ENCODE measurements around the gene N4BP2L2. TPM values are rescaled to one million over a fixed set of nuclear protein-coding genes. Genes with fewer than 3 reads are reported as not detected.

N4BP2L2 gene
- total and polyA plus RNA-seq, 2 of the 4 experiments (the other 2 are of a cell fraction), result 28.7 to 34.6 TPM

GRCh38 chr13:32476021-32476731 is 62.4 kb downstream of the N4BP2L2 start:
- no peaks in the 10 kb centered on the region; the same call in none of the 2 replicates for H3K36me3 ChIP-seq (ENCODE audit: control insufficient read depth, insufficient read depth, low read length)
- BruUV-seq (replicated peaks), result no TSS peak
- no peak overlapping the region for H3K4me2 ChIP-seq (ENCODE audit: low read depth, low read length)
- DNase-seq (no peak), ATAC-seq (ENCODE audit: low read depth) (no peak)
- H3K9ac ChIP-seq (ENCODE audit: low read depth, low read length), result no peak overlapping the region
- no CpG with 5 or more reads among the region's 2 CpGs for WGBS, 2 experiments (ENCODE audit: extremely low coverage in 2 of 2, insufficient read length in 1 of 2)
- no peak overlapping the region for H2AK9ac ChIP-seq (replicated peaks; ENCODE audit: low read depth, low read length, poor library complexity)
- no peaks in the 10 kb centered on the region for H3K9me1 ChIP-seq (ENCODE audit: insufficient read depth, low read length)
- no peaks in the 10 kb centered on the region for H4K20me1 ChIP-seq (ENCODE audit: insufficient read depth, low read length)
- H2BK15ac ChIP-seq (ENCODE audit: low read depth, low read length), result no peak overlapping the region
- no peak overlapping the region for H2BK20ac ChIP-seq (ENCODE audit: low read depth, low read length)
- H3K4me1 ChIP-seq (ENCODE audit: control insufficient read depth, insufficient read depth, low read length), result no peaks in the 10 kb centered on the region
- H3K79me1 ChIP-seq (ENCODE audit: low read depth in 1 of 2, low read length in 2 of 2), result no peaks in the 10 kb centered on the region
- no peak overlapping the region for H3K56ac ChIP-seq (ENCODE audit: extremely low read depth, insufficient read depth, low read length)
- no peak overlapping the region for H2AK5ac ChIP-seq (ENCODE audit: low read depth, low read length)
- no peak overlapping the region for H3K23ac ChIP-seq (ENCODE audit: low read depth, low read length)
- in situ Hi-C loops (cut with MboI; ENCODE audit: low sequenced_read_pairs), result no loop called here
- H4K8ac ChIP-seq (ENCODE audit: low read depth in 2 of 2, low read length in 2 of 2), result no peak overlapping the region
- H4K5ac ChIP-seq (ENCODE audit: low read depth, low read length), result no peak overlapping the region
- no peaks in the 10 kb centered on the region for H3K9me3 ChIP-seq (ENCODE audit: control insufficient read depth, insufficient read depth, low read length)
- no peak overlapping the region for H3K14ac ChIP-seq (replicated peaks; ENCODE audit: low read depth, low read length)
- no peak overlapping the region for H2BK5ac ChIP-seq (ENCODE audit: low read depth, low read length, poor library complexity, severe bottlenecking)
- H3K18ac ChIP-seq (ENCODE audit: low read depth, low read length), result no peak overlapping the region
- dilution Hi-C loops (cut with HindIII; ENCODE audit: low sequenced_read_pairs, unreplicated experiment), result no loop called here
- intact Hi-C loops (cut with micrococcal nuclease), result no loop called here
- TF ChIP-seq CHD1 (IDR thresholded peaks at IDR 0.05; ENCODE audit: low read depth, low read length) (no peak), NFE2L2 (IDR thresholded peaks at IDR 0.05; ENCODE audit: low read depth, low read length) (no peak), BHLHE40 (IDR thresholded peaks at IDR 0.05; ENCODE audit: low read depth, low read length) (no peak), FOS (IDR thresholded peaks at IDR 0.05; ENCODE audit: low read depth, low read length) (no peak), ELK1 (IDR thresholded peaks at IDR 0.05; ENCODE audit: borderline replicate concordance, low read depth, low read length) (no peak)
- H3K4ac ChIP-seq (ENCODE audit: low read depth, low read length), result no peak overlapping the region
- ChIA-PET CTCF (no interaction called here), POLR2A (ENCODE audit: unreplicated experiment) (no interaction called here)
- no peak overlapping the region for H2BK120ac ChIP-seq (ENCODE audit: low read depth, low read length)
- no peak overlapping the region for H3K4me3 ChIP-seq (ENCODE audit: insufficient read depth, low read depth, low read length)
- no peak overlapping the region for H2AFZ ChIP-seq (replicated peaks; ENCODE audit: low read length, poor library complexity)
- no peak overlapping the region for H4K91ac ChIP-seq (ENCODE audit: insufficient read depth, low read depth, low read length)
- no peaks in the 10 kb centered on the region for H3K27me3 ChIP-seq (ENCODE audit: control insufficient read depth, insufficient read depth, low read length)
- no peak overlapping the region for H3K27ac ChIP-seq (ENCODE audit: insufficient read depth, low read length)

Measured in IMR-90 (cell line).